Ascending aorta (tissue), 2 donors: ENCODE data around the gene SNED1. TPM values are rescaled to one million over a fixed set of nuclear protein-coding genes. Genes with fewer than 3 reads are reported as not detected.

Source experiments
- DNase-seq, 2 donors: peaks; one replicate each; pipeline ENCODE4 v3.0.0-alpha.2; 2019; ENCODE audit warnings: low spot score in 2 of 2
- H3K27ac ChIP-seq, 2 donors: fragments of 200-600 bp; sonication (generic); one replicate each; pipeline ENCODE4 v1.5.1; 2016 to 2017; ENCODE audit warnings: mild to moderate bottlenecking in 1 of 2
- H3K27me3 ChIP-seq: fragments of 200-600 bp; sonication (generic); one replicate; pipeline ENCODE4 v1.5.1; 2017
- H3K36me3 ChIP-seq, 2 donors: fragments of 200-600 bp; sonication (generic); one replicate each; pipeline ENCODE4 v1.5.1; 2016
- H3K4me1 ChIP-seq, 2 donors: fragments of 200-600 bp; sonication (generic); one replicate each; pipeline ENCODE4 v1.5.1; 2016 to 2017; ENCODE audit warnings: mild to moderate bottlenecking in 1 of 2
- H3K4me3 ChIP-seq, 2 donors: fragments of 200-600 bp; sonication (generic); one replicate each; pipeline ENCODE4 v1.5.1; 2016 to 2017; ENCODE audit warnings: mild to moderate bottlenecking in 1 of 2
- H3K9me3 ChIP-seq, 2 donors: fragments of 200-600 bp; sonication (generic); one replicate each; pipeline ENCODE4 v1.5.1; 2016
- intact Hi-C: fragments of 100-400 bp; cut with DNase I; formaldehyde crosslinking; loops from one replicate; pipeline ENCODE4 v1.15.1; 2023
- total RNA-seq: library from RNA; depleted of rRNA; stranded (reverse); fragments of >200 nt; gene quantifications from one replicate; pipeline ENCODE4 v1.1.0, GENCODE V29; 2016
- TF ChIP-seq, protein P1 (sequence below), 3 experiments: fragments of 200-600 bp in 2 of 3; fragments of 450-650 bp in 1 of 3; sonication (generic) in 2 of 3; IDR thresholded peaks; one replicate each; pipeline ENCODE4 v1.5.1; 2016 to 2019; ENCODE audit warnings: antibody characterized with exemption in 3 of 3, mild to moderate bottlenecking in 1 of 3, moderate library complexity in 1 of 3

SNED1 gene
- total RNA-seq, 1 donor from 2014 or later = 84.3 TPM

GRCh38 chr2:241006412-241006811 is 8.0 kb downstream of the SNED1 start:
- intact Hi-C loops = no loop called here
- no peak for DNase-seq
- peaks cover 14 to 32% of the 10 kb centered on the region in 2 donors for H3K36me3 ChIP-seq

DNA sequence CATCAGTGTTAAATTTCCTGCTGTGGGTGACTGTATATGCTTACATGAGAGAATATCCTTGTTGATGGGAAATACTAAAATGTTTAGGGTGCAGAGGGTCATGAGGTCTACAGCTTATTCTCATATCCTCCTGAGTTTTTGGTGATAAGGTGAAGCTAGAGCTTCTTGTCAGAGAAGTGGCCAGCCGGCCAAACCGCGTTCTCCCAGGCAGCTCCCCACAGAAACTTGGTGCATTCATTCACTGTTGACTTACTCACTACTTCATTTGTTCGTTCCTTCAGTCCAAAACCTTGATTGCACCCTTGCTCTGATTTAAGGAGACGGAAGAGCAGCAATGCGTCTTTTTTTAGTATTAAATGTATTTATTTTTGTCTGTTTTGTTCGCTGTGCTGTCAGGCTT is 8.7 kb downstream of the SNED1 start:
- Histone ChIP-seq H3K36me3 (peaks cover 14 to 25% of the 10 kb centered on the region in 2 donors), H3K27ac (no peak overlapping the region), H3K4me1 (peaks cover 4 to 18% of the 10 kb centered on the region in 2 donors), H3K27me3 (no peaks in the 10 kb centered on the region), H3K9me3 (peaks cover 12 to 31% of the 10 kb centered on the region in 2 donors), H3K4me3 (no peak overlapping the region)
- TF ChIP-seq, protein P1, sequence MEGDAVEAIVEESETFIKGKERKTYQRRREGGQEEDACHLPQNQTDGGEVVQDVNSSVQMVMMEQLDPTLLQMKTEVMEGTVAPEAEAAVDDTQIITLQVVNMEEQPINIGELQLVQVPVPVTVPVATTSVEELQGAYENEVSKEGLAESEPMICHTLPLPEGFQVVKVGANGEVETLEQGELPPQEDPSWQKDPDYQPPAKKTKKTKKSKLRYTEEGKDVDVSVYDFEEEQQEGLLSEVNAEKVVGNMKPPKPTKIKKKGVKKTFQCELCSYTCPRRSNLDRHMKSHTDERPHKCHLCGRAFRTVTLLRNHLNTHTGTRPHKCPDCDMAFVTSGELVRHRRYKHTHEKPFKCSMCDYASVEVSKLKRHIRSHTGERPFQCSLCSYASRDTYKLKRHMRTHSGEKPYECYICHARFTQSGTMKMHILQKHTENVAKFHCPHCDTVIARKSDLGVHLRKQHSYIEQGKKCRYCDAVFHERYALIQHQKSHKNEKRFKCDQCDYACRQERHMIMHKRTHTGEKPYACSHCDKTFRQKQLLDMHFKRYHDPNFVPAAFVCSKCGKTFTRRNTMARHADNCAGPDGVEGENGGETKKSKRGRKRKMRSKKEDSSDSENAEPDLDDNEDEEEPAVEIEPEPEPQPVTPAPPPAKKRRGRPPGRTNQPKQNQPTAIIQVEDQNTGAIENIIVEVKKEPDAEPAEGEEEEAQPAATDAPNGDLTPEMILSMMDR (IDR thresholded peaks at IDR 0.05) = no peak
- no peak for DNase-seq
- intact Hi-C loops = no loop called here

More at GRCh38 chr2:241006412-241006811, 8.0 kb downstream of the SNED1 start:
- TF ChIP-seq, protein P1 (IDR thresholded peaks at IDR 0.05) = no peak
- Histone ChIP-seq H3K4me3 (no peak overlapping the region), H3K27ac (no peak overlapping the region), H3K9me3 (peaks cover 12 to 31% of the 10 kb centered on the region in 2 donors), H3K4me1 (peaks cover 4 to 18% of the 10 kb centered on the region in 2 donors), H3K27me3 (no peaks in the 10 kb centered on the region)

DNA sequence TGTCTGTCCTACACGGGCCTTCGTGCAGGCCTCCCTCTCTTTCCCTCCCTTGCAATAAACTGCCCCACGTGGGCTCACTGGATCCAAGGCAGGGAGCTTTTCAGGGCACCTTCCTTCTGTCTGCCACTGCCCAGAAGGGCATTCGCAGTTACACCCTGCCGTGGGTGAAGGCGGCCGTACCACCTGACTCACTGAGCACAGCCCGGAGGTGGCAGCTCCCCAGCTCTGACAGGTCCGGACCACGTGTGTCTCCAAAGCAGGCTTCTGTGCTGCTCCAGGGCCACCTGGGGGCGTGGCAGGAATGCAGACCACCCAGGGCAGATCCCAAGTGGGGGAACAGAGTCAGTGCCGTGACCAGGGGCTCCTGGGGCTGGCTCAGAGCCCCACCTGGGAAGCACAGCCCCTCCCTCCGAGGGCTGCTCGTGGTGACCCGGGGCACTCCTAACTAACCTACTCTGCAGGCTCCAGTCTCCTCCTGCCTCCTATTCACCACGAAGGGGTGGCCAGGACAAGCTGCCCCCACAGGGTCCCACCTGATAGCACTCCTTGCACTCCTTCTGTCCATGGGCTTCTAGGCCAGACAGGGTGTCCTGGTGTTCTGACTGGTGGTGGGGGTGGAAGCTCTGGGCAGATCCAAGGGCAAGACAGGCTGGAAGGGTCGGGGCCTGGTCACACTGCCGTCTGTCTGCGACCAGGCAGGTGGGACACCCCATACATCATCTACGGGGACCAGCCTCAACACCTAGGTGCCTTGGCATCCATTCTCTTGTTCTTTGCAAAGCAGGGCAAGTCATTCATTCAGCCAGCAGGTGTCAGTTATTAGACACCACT is 9.7 kb downstream of the SNED1 start:
- peaks cover 4 to 18% of the 10 kb centered on the region in 2 donors for H3K4me1 ChIP-seq
- peak overlapping the region in 1 of 2 donors; percentile 64 for H3K27ac ChIP-seq
- no peaks in the 10 kb centered on the region for H3K27me3 ChIP-seq
- peaks cover 11 to 15% of the 10 kb centered on the region in 2 donors for H3K36me3 ChIP-seq
- DNase-seq = no peak
- no peak overlapping the region for H3K4me3 ChIP-seq
- intact Hi-C loops = no loop called here
- TF ChIP-seq, protein P1 (IDR thresholded peaks at IDR 0.05) = no peak
- H3K9me3 ChIP-seq = peaks cover 12 to 31% of the 10 kb centered on the region in 2 donors

DNA sequence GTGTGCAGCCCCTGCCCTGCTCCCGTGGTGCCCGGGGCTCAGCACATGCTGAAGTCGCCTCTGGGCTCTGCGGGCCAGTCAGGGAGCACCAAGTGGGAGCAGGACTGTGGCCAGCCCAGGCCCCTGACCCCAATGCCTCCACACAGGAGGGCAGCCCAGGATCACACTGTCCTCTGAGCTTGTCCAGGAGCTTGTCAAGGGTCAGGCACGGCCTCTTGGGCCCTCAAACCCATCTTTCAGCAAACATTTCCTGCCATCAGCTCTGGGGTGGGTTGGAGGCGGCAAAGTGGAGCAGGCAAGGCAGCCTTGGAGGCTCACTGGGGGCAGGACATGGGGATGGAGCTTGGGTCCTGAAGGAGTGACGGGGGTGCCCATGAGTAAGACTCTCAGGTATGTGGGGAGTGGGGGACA is 10.3 kb downstream of the SNED1 start:
- Histone ChIP-seq H3K27me3 (no peaks in the 10 kb centered on the region), H3K4me1 (peaks cover 4 to 18% of the 10 kb centered on the region in 2 donors), H3K4me3 (no peak overlapping the region), H3K27ac (peak overlapping the region in 1 of 2 donors; percentile 64), H3K36me3 (peaks cover 5 to 9% of the 10 kb centered on the region in 2 donors), H3K9me3 (peaks cover 9 to 24% of the 10 kb centered on the region in 2 donors)
- DNase-seq = no peak
- intact Hi-C loops = no loop called here
- TF ChIP-seq, protein P1 (IDR thresholded peaks at IDR 0.05) = no peak

DNA sequence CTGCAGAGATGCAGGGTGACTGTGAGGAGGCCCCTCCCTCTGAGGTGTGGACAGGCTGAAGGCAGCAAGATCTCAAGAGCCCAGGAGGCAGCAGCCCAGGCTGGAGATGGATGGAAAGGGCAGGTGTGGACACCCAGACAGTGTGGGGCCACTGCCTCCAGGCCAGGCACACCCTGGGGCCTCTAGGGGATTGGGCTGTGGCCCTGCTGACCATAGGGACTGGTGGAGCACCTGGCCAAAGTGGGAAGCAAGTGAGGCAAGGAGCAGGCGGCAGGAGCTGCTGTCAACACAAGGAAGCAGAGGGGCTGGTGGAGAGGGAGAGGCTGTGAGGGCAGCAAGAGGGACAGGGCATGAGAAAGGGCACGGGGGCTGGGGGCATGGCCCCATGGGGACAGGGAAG is 10.8 kb downstream of the SNED1 start:
- intact Hi-C loops = no loop called here
- no peak for DNase-seq
- peaks cover 4 to 18% of the 10 kb centered on the region in 2 donors for H3K4me1 ChIP-seq
- H3K27ac ChIP-seq = peak overlapping the region; percentile 64 to 76
- TF ChIP-seq, protein P1 (IDR thresholded peaks at IDR 0.05) = no peak
- peaks cover 4 to 20% of the 10 kb centered on the region in 2 donors for H3K9me3 ChIP-seq
- peak overlapping the region in 1 of 2 donors; percentile 57 for H3K4me3 ChIP-seq
- peaks cover under 1 to 5% of the 10 kb centered on the region in 2 donors for H3K36me3 ChIP-seq
- H3K27me3 ChIP-seq = no peaks in the 10 kb centered on the region
